Activated T-helper 1 cell treated with anti-CD3 and anti-CD28 coated beads, Interleukin-12 subunit alpha, Interleukin-12 subunit beta, Interleukin-2, Interleukin-4 antibody, amounts not matched to agents 30 ng/mL and 10 ng/mL and 1 ng/mL, durations not matched to agents 14 hours and 24 hours and 36 hours (primary cell): ENCODE results near the gene MAP2K5. TPM values are rescaled to one million over a fixed set of nuclear protein-coding genes. Genes with fewer than 3 reads are reported as not detected.

Source experiments
- DNase-seq: peaks from one replicate; pipeline ENCODE4 v3.0.0; 2021; ENCODE audit warnings: low spot score
- H3K27ac Mint-ChIP-seq: one replicate; pipeline ENCODE4 v1.8.0; 2021; ENCODE audit warnings: mild to moderate bottlenecking, mixed read lengths
- H3K27me3 Mint-ChIP-seq: one replicate; pipeline ENCODE4 v1.8.0; 2022; ENCODE audit warnings: mild to moderate bottlenecking, moderate library complexity, mixed read lengths; ENCODE audit not compliant: insufficient read depth
- H3K36me3 Mint-ChIP-seq: one replicate; pipeline ENCODE4 v1.8.0; 2021; ENCODE audit warnings: low read depth, mixed read lengths
- H3K4me1 Mint-ChIP-seq: one replicate; pipeline ENCODE4 v1.8.0; 2021; ENCODE audit warnings: low read depth, mixed read lengths
- H3K4me3 Mint-ChIP-seq: one replicate; pipeline ENCODE4 v1.8.0; 2021; ENCODE audit warnings: mild to moderate bottlenecking, moderate library complexity, mixed read lengths
- H3K9me3 Mint-ChIP-seq: one replicate; pipeline ENCODE4 v1.8.0; 2021; ENCODE audit warnings: mixed read lengths
- intact Hi-C: fragments of 100-400 bp; cut with micrococcal nuclease; formaldehyde crosslinking; loops from one replicate; pipeline ENCODE4 v1.15.1; 2024
- total RNA-seq: library from RNA; stranded (reverse); gene quantifications from 2 replicates; pipeline ENCODE4 v1.2.3, GENCODE V29; 2022

MAP2K5 gene
- total RNA-seq, 1 donor from 2014 or later: 22.1 TPM

GRCh38 chr15:67843571-67844387 lies 301.3 kb downstream of the MAP2K5 start:
- Mint-ChIP-seq H3K27me3 (peaks cover 8% of the 10 kb centered on the region), H3K4me3 (no peak overlapping the region), H3K4me1 (peaks cover 20% of the 10 kb centered on the region), H3K9me3 (no peaks in the 10 kb centered on the region), H3K27ac (no peak overlapping the region), H3K36me3 (no peaks in the 10 kb centered on the region)
- DNase-seq: no peak
- intact Hi-C loops: loop anchor here (5.0 kb wide), 1 partner anchor 81 kb away; no protein-coding TSS in a partner anchor

- intact Hi-C loops: no loop called here
- DNase-seq: no peak
- no peaks in the 10 kb centered on the region for H3K36me3 Mint-ChIP-seq
- H3K4me3 Mint-ChIP-seq: no peak overlapping the region
- peaks cover 8% of the 10 kb centered on the region for H3K4me1 Mint-ChIP-seq
- H3K27ac Mint-ChIP-seq: no peak overlapping the region
- no peaks in the 10 kb centered on the region for H3K9me3 Mint-ChIP-seq
- H3K27me3 Mint-ChIP-seq: peaks cover 1% of the 10 kb centered on the region
Observed at GRCh38 chr15:67845974-67846373, 303.5 kb downstream of the MAP2K5 start.

GRCh38 chr15:67849538-67849937 lies 307.0 kb downstream of the MAP2K5 start:
- H3K9me3 Mint-ChIP-seq: no peaks in the 10 kb centered on the region
- no peaks in the 10 kb centered on the region for H3K27me3 Mint-ChIP-seq
- H3K4me1 Mint-ChIP-seq: no peaks in the 10 kb centered on the region
- no peak overlapping the region for H3K27ac Mint-ChIP-seq
- intact Hi-C loops: no loop called here
- H3K36me3 Mint-ChIP-seq: no peaks in the 10 kb centered on the region
- H3K4me3 Mint-ChIP-seq: no peak overlapping the region
- DNase-seq: no peak

GRCh38 chr15:67850336-67850735 lies 307.8 kb downstream of the MAP2K5 start:
- Mint-ChIP-seq H3K4me1 (no peaks in the 10 kb centered on the region), H3K27ac (no peak overlapping the region)
- DNase-seq: no peak

GRCh38 chr15:67850994-67851571 lies 308.6 kb downstream of the MAP2K5 start:
- intact Hi-C loops: no loop called here
- Mint-ChIP-seq H3K27me3 (no peaks in the 10 kb centered on the region), H3K36me3 (no peaks in the 10 kb centered on the region), H3K27ac (no peak overlapping the region), H3K9me3 (no peaks in the 10 kb centered on the region), H3K4me3 (no peak overlapping the region), H3K4me1 (peaks cover 5% of the 10 kb centered on the region)
- DNase-seq: no peak

More at GRCh38 chr15:67850336-67850735, 307.8 kb downstream of the MAP2K5 start:
- intact Hi-C loops: no loop called here
- H3K9me3 Mint-ChIP-seq: no peaks in the 10 kb centered on the region
- no peaks in the 10 kb centered on the region for H3K27me3 Mint-ChIP-seq
- no peak overlapping the region for H3K4me3 Mint-ChIP-seq
- H3K36me3 Mint-ChIP-seq: no peaks in the 10 kb centered on the region

GRCh38 chr15:67852418-67852817 lies 309.9 kb downstream of the MAP2K5 start:
- Mint-ChIP-seq H3K27me3 (no peaks in the 10 kb centered on the region), H3K9me3 (no peaks in the 10 kb centered on the region), H3K4me3 (no peak overlapping the region), H3K27ac (no peak overlapping the region), H3K4me1 (peaks cover 7% of the 10 kb centered on the region), H3K36me3 (no peaks in the 10 kb centered on the region)
- intact Hi-C loops: no loop called here
- DNase-seq: no peak

- DNase-seq: no peak
- Mint-ChIP-seq H3K27me3 (peaks cover 2% of the 10 kb centered on the region), H3K9me3 (no peaks in the 10 kb centered on the region), H3K4me1 (peaks cover 7% of the 10 kb centered on the region), H3K4me3 (no peak overlapping the region), H3K36me3 (no peaks in the 10 kb centered on the region), H3K27ac (no peak overlapping the region)
- intact Hi-C loops: no loop called here
Observed at GRCh38 chr15:67853454-67853853, 311.0 kb downstream of the MAP2K5 start.

- H3K4me1 Mint-ChIP-seq: peaks cover 7% of the 10 kb centered on the region
- H3K36me3 Mint-ChIP-seq: no peaks in the 10 kb centered on the region
- H3K27me3 Mint-ChIP-seq: peaks cover 2% of the 10 kb centered on the region
- H3K27ac Mint-ChIP-seq: no peak overlapping the region
- no peaks in the 10 kb centered on the region for H3K9me3 Mint-ChIP-seq
- no peak for DNase-seq
- H3K4me3 Mint-ChIP-seq: no peak overlapping the region
- intact Hi-C loops: no loop called here
Observed at GRCh38 chr15:67854358-67854757, 311.9 kb downstream of the MAP2K5 start.

GRCh38 chr15:67855842-67856241 lies 313.3 kb downstream of the MAP2K5 start:
- H3K4me1 Mint-ChIP-seq: peaks cover 7% of the 10 kb centered on the region
- no peak overlapping the region for H3K4me3 Mint-ChIP-seq
- DNase-seq: no peak
- no peak overlapping the region for H3K27ac Mint-ChIP-seq
- intact Hi-C loops: no loop called here
- no peaks in the 10 kb centered on the region for H3K9me3 Mint-ChIP-seq
- no peaks in the 10 kb centered on the region for H3K36me3 Mint-ChIP-seq
- peaks cover 2% of the 10 kb centered on the region for H3K27me3 Mint-ChIP-seq

Other genes with a start within 250 kb of the MAP2K5 start
- gene C15orf61, start 21.6 kb upstream of the MAP2K5 start, total RNA-seq: 6.6 and 6.9 TPM in 2 replicates